Medulla oblongata (tissue), 1 donor: ENCODE data around the gene SKIDA1.
A peak's percentile ranks its signal among the peaks of the same experiment; 100 is the strongest.

ENCODE experiments used
- DNase-seq: peaks from one replicate; pipeline ENCODE4 v3.0.0-alpha.2; 2015; ENCODE audit errors: extremely low spot score

The SKIDA1 gene

DNA sequence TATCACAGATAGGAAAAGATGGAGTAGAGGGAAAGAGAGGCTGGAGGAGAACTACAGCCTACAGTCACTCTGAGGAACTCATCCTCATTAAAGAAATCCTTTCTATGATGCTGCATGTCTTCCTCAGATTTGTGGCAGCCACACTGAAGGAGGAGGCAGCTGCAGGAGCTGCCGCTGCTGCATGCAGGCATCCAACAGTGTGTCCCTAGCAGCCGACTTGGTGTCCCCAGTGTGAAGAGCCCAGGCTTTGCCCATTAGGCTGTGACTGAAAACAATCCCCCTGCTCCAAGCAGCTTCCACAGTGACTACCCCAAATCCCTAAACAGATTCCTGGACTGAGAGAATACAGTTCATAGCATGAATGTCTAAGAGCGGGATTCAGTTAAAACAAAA, 23.1 kb downstream of the SKIDA1 start:
- no peak for DNase-seq

DNA sequence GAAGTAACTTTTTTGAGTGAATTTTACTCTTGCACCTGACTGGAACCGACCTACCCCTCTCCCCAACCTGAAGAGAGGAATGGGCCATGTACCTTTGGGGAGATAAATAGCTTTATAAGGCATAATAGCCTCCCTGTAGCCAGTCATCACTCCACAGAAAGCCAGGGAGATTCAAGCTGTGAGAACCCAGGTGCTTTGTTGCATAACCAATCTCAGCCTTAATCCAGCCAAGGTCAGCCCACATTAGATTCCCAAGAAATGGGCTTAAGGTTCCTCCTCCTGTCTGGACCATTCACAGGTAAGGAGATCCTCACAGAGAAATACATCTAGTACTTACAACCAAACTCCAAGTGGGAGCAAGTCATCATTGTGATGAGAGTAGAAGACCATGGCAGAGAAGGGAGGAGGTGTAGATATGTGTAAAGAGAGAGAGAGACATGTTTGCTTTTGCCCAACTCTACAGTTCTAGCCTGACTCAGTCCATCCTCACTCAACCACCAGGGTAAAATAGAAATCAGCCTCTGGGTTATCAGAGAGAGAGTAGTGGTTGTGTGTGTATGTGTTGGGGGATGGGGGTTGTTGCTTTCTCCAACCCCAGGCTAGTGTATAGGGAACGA, 23.6 kb downstream of the SKIDA1 start:
- DNase-seq = no peak

DNA sequence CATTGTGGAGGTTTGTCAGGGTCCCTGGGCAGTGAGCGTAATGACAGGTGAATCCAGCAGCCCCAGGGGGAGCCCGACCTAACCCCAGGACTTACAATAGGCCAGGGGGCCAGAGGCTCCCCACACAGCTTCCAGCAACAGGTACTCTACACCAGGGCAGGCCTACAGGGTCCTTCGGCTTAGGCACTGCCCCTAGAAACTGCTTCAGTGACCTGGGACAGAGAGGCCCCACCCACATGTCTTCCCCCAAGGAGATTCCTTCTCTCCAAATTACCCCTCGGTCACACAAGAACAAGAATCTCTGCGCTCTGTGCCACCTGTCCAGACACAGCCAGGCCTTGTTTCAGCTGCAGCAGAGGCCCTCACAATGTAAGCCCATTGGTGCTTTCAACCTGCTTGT, 24.4 kb downstream of the SKIDA1 start:
- no peak for DNase-seq

DNA sequence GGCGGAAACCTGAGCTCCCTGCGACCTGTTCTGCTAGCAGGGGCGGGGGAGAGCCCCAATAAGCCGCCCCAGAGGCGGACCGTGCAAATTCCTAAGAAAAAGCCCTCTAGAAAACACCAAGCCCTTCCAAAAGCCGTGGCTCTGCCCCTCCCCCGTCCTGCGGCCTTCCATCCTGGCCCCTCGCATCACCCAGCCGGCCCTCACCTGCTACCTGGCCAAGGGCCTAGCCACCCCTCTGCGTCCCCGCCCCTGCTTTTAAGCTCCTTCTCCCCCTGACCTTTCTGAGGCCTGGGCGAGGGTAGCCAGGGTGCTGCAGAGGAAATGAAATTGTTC, 24.9 kb downstream of the SKIDA1 start:
- no peak for DNase-seq

DNA sequence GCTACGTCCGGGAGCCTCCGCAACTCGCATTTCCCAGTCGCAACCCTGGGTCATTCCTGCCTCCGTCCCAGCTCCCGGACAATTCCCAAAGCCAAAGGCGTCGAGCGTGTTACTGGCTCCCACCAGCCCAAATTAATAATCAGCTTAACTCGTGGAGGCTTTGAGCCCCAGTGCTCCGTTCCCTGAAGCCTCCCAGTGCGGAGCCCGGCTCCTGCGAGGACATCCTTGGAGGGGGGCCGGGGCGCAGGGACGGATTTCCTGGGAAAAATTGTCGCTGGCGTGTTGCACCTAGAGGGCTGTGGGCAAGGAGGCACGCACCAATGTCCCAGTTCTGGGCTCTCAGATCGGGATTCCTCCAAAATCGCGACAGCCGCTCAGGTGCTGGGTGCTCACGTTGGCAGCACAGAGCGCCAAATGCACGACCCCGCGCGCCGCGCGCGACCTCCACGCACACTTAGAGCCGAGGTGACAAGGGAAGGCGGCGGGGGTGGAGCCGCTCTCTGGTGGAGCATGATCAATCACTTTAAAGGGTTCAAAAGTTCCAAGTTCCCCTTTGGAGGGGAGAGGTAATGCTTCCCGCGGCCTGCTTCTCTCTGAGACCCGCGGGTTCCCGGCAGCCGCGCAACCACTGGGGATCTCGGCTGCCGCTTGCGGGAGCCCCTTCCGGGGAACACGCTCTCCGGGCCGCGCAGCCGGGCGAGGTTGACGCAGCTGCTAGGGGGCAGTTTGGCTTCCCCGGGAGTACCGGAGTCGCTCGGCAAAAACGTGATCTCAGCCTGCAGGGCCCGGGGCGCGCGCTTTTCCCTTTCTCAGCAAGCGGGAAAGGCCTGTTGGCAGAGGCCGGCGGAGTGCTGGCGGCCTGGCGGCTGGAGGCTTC, 25.5 kb downstream of the SKIDA1 start:
- no peak for DNase-seq

DNA sequence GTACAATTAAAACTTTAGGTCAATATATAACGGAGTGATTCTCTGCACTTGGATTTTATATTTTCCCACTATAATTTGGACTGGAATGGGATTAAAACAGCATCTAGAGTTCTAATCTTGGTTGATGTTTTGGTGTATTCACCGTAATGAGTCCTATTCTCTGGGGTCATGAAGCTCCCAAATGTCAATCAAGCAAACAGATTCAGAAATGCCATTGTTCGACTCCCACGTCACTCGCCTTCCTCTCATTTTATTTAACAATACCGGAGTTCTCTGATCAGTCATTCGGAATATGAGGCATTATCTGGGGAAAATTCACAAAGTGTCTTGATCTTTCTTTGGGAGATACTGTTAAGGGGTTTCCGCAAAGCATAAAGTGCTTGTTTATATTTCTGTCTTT, 26.5 kb downstream of the SKIDA1 start:
- no peak for DNase-seq

DNA sequence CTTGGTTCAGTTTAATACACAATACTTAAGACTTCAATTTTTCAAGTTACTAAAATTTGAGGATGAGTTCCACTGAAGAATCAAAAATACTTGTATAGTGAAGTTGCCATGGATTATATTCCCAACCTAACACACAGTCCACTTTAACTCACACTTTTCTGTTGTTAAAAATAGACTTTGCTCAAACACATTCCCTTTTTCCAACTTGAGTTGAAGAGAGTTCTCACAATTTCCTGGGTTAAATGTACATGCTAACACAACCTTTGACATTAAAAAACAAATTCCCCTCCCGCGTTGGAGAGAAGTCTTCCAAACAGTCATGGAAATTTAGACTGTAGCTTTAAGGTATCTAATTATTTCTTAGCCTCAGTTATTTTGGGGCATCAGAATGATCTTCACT, 27.1 kb downstream of the SKIDA1 start:
- no peak for DNase-seq

DNA sequence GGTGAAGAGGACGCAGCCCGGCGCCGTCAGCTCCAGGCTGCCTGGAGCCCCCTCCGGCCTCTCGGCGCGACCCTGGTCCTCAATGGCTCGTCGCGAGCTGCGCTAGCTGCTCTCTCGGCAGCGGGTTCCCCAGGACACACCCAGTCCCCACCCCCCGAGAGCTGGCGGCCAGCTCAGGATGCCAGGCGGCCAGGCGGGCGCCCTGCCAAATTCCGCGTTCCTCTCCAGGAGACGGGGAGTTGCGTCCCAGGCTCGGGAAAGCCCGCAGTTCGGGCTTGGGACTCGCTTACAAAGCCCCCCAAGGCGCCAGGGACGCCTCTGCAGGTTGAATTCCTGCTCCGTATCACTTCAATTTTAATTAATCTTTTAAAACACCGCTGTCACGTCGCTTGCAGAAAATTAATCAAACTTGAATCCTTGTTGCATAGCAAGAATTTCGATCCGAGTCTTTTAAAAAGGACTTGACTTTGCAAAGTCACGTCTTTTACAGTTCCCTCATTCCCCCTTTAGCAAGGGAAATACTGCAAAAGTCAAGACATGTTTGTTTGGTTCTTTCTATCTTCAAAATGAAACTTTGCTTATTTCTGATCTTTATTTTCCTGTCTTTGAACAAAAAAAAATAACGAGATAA, 28.2 kb downstream of the SKIDA1 start:
- peak; percentile 82 for DNase-seq

DNA sequence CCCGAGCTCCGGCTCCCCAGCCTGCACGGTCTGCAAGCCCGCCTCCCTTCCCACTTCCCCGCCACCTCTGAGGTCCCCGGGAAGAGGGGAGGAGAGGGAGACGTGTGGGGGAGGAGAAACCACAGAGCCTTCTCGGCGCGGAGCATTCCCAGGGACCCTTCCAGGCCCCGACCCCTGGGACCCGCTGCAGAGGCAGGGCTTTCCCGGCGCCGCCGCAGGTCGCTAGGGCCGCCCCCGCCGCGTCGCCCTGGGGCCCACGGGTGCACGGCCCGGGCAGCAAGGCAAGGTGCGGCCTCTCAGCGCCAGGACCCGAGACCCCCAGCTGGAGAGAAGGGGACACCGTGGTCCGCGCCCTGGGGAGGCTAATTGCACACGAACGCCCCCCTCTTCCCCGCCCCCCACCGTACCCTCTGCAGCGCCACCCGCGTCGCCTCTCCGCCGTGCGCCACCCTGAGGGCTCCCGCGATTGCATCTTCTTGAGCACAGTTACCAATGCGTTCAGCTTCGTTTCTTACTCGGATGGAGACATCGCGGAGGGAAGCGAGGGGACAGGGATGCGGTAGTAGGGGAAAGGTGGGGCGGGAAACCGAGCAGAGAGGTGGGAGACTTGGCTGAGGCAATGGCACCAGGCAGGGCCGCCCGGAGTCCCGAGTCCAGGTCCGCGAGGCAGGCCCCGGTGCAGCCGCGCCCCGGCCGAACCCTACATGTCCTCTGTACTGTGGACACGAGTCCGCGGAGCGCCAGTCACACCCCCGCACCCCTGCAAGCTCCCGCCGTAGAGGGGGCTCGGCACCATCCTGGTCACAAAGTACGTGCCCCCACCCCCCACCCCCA, 28.9 kb downstream of the SKIDA1 start:
- DNase-seq = peak; percentile 66

DNA sequence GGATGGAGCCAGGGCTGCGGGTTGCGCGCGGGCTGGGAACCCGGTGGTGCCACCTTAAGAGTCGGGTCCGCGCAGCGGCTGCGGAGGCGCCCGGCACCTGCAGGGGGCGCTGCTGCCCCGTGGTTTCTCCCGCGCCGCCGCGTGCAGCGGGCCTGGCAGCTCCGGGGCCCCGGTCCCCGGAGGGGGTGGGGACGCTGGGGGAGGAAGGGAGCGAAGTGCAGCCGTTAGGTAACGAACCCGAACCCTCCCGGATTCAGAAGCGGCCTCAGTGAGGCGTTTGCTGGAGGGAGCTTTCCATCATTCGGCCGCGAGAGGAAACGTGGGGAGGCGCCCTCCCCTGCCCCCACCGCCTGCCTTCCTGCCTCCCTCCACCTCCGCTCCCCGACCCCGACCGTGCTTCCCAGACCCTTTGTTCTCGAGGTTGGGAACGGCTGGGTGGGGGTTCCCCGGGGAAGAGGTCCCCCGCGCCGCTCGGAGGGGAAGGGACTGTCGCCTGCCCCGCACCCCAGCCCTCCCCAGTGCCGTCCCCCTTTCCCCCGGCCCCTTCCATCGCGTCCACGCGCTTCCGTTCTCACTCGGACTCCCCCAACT, 29.6 kb downstream of the SKIDA1 start:
- DNase-seq = peak; percentile 91

DNA sequence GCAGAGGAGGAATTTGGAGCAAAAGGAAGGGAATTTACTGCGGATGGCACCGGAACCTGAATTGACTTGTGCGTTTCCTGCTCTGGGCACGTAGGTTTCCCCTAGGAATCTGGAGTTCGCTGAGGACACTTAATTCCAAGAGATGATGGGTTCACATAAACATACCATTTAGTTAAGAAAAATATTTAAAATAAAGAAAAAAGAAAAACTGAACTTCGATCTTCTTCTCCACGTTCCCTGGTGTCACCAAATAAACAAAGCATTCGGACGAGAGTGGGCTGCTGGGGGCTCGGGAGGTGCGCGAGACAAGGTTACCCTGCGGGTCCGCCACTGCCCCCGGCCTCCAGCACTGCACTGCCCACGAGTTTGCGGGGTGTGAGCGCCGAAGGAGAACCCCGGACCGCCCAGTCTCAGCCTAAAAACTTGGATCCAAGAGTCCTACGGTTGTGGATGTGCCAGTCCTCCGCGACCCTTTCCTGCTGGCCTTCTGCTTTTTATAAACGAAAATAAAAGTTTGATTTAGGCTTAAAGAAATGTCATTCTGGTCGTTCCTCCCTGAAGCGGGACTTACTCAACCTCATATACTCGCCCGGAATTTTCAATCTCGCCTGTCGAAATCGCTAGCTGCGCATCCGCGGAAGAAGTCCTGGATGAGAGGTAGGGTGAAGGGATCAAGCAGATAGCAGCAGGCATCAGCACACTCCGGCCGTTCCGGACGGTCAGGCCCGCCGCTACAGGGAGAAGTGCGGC, 30.3 kb downstream of the SKIDA1 start:
- DNase-seq = no peak

DNA sequence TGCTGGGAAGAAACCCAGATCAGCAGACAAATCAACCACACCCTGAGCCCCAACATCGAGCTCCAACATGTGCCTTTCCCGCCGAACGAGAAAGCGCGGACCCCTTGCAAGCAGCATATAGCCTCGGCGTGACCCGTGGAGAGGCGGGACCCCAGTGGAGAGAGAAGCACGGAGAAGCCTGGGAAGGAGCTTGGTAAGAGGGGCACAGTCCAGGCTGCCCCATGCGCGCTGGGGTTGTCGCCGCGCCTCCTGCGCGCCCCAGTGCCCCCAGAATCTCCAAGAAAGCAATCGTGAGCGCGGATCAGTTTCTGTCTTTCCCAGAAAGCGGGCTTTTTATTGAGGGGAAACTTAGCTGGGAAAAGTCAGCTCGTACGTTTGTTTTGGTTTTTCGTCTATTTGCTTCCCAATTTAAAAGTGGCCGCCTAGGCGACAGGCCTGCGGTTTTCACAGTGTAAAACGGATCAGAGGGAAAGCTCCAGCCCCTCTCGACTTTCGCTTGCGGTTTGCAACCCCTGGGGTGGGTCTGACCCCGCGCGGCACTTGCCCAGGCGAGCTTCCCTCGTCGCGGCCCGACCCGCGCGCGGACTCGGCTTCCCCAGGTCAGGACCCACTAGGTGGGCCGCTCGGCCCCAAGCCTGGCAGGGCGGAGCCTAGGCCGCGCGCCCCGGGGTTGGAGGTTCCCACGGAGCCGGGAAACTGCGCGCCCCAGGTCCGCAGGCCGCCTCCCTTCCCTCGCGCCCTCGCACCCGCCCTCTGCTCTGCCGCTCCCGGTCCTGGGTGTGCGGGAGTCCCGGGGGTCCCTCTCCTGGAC, 31.1 kb downstream of the SKIDA1 start:
- DNase-seq = no peak

DNA sequence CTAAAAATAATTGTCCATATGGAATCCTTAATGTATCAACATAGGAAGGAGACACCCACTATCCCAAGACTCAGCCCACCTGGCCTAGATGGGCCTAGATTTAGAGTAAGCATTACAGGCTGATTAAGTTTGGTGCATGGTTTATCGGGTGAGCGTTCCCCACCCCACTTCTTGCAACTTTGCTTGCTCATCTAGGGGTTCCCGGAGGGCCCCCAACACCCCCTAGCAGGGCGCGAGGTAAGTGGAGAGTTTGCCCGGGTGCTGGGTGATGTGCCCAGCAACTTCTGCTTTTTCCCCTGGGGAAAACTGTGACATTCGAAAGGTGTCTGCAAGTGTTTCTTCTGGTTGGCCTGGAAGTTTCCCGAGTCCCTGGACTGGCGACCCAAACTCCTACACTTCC, 31.7 kb downstream of the SKIDA1 start:
- DNase-seq = no peak

DNA sequence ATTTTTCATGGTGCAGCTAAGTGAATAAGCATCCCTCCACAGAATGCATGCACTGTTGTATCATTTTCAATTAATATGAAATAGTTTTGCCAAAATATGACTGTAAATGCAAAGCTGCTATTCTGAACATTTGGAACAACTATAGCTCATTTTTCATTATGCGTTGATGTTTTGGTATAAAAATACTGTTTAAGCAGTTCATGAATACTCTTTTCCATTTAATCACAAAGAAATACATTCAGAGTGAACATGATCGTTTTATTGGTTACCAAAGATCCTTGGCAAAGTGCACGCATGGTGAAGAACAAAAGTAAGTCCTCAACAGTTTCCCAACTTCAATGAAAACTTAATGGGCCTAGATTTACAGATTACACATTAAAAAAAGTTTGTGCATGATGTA, 33.1 kb downstream of the SKIDA1 start:
- no peak for DNase-seq

DNA sequence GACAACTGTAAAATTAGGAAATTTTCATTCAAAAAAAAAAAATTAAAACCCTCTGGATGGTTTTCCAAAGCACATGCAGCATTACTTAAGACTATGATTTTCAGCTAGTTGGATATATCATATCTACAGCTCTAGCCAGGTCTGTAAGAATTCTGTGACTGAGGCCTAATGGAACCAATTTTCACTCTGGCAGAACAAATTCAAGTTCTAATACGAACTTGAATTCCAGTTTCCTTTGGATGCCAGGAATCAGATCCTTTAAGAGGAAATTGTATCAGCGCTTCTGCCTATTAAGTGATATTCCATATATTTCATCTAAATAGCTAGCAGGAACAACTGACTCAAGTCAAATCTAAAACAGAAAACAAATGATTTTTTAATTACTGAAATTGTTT, 34.8 kb downstream of the SKIDA1 start:
- DNase-seq = no peak

DNA sequence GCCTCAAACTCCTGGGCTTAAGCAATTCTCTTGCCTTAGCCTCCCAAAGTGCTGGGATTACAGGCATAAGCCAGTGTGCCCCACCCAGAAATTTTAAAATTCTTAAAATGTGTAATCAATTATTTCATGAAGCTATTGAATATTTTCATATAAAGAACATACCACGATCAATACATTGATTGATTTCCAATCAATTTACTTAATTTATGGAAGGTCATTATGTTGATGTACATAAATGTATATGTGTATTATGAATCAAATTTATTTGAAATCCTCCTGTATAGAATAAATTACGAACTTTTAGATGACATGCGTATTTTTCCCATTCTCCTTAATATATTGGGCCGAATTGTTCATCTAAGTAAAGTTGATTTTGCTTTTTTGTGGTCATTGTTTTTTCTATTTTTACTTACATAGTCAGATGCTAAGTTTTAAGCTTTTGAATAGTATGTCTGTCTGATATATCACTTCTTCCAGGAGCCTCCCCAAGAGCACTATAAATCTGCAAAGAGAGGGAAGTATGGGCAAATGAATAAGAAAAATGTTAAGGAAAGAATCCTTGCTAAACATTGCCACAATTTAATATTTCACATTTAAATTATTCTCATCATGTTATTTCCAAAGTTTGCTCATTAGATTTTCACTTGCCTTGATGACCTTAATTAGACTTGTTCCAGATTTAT, 35.3 kb downstream of the SKIDA1 start:
- no peak for DNase-seq

DNA sequence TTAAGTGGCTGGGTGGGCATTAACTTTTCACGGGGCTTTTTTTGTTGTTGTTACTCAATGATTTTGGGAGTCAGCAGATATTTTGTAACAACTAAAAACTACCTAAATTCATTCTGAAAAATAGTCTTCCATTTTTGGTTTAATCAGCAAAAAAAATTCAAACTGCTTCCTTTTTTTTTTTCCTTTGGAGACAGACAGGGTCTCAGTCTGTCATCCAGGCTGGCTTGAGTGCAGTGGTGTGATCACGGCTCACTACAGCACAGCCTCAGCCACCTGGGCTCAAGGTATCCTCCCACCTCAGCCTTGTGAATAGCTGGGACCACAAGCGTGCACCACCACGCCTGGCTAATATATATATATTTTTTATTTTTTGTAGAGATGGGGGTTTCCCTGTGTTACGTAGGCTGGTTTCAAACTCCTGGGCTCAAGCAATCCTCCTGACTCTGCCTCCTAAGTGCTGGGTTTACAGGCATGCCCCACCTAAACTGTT, 36.5 kb downstream of the SKIDA1 start:
- DNase-seq = no peak

DNA sequence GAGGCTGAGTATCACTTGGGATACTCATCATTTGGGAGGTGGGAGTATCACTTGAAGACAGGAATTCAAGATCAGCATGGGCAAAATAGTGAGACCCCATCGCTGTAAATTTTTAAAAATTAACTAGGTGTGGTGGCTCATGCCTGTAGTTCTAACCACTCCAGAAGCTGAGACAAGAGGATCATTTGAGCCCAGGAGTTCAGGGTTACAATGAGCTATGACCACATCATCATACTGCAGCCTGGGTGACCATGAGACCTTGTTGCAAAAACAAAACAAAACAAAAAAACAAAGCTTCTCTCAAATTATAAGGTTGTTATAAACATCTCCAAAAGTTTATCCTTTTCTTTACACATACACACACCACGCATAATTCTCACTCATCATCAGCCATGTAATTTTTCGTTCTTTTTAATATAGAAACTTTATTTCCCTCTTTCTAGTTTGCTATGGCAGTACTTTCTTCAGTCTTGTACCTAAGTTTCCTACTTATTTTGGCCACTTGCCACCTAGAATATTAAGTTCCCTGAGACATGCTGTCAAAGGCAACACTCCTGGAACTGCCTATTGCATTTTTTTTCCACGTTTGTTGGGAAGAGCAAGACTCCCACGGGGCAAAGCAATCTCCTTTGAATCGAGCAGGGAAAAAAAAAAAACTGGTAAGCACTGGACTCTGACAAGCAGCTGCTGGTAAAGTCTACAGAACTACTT, 37.1 kb downstream of the SKIDA1 start:
- DNase-seq = peak; percentile 19
